Endometrial microvascular endothelial cells (primary cell): ENCODE data around the gene LONP2. TPM values are rescaled to one million over a fixed set of nuclear protein-coding genes. Genes with fewer than 3 reads are reported as not detected.
"Not testable (repeated sequence)": the region's sequence is repeated elsewhere in the genome, so short reads cannot be mapped to it uniquely, and the experiment has no call there.

Source experiments
- in situ Hi-C: cut with HindIII; loops from 2 replicates; pipeline ENCODE4 v1.10.0; 2017; ENCODE audit warnings: low sequenced_read_pairs, low pct_unique_long_range_greater_than_20kb; ENCODE audit errors: inconsistent ontology term
- total RNA-seq: library from RNA; depleted of rRNA; stranded (reverse); fragments of >200 nt; gene quantifications from one replicate; pipeline ENCODE4 v1.2.3, GENCODE V29; 2015; ENCODE audit errors: inconsistent ontology term

Gene LONP2
- total RNA-seq, 1 donor from 2014 or later = 35.2 TPM

DNA sequence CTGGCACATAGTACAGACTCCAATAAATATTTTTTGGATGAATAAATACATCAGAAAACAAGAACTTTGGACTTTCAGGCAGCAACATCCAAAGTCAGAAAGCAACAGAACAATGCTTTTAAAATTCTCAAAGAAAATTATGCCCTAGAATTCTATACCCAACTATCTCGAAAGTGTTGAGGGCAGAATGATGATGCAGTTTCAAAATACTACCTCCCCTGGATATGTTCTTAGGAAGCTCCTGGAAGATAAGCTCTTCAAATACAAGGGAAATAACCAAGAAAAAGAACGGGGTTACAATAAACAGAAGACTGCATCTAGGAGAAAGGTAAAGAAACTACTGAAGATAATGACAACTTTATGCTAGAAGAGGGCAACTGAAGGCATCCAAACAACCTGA lies 130.2 kb downstream of the LONP2 start:
- in situ Hi-C loops = no loop called here

DNA sequence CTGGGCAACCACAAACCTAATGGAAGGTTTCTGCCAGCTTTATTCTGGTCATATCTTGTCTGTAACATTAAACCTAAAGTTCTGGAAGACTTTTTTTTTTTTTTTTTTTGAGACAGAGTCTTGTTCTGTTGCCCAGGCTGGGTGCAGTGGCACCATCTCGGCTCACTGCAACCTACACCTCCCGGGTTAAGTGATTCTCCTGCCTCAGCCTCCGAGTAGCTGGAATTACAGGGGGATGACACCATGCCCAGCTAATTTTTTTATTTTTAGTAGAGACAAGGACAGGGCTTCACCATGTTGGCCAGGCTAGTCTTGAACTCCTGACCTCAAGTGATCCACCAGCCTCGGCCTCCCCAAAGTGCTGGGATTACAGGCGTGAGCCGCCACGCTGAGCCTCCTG lies 133.2 kb downstream of the LONP2 start:
- in situ Hi-C loops = not testable (repeated sequence)

DNA sequence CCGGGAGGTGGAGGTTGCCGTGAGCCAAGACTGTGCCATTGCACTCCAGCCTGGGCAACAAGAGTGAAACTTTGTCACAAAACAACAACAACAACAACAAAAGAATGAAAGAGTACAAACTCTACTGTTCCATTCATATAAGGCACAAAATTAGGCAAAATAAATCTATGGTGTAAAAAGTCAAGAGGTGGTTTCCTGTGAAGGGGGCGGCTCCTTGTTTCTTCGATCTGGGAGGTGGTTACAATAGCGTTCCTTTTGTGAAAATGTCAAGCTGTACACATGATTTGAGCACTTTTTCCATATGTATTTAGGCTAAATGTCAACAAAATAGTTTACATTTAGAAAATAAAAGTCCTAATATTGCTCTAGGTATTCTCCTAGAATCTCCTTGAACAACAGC lies 134.2 kb downstream of the LONP2 start:
- in situ Hi-C loops = no loop called here

DNA sequence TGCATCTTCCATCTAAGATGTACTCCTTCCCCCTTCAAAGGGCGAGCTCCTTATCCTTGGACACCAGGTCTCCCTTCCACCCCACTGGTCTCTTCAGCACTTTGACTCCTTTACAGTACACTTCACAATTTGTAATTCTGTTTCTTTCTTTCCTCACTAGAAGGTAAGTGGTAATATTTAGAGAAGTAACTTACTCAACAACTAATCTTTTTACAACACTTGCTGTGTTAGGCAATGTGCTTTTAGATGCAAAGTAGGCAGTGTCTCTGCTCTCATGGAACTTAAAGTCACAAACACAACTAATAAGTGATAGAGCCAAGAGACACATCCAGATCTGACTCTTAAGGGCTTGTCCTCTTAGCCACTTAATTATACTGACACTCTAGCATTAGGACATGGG lies 134.7 kb downstream of the LONP2 start:
- in situ Hi-C loops = no loop called here

DNA sequence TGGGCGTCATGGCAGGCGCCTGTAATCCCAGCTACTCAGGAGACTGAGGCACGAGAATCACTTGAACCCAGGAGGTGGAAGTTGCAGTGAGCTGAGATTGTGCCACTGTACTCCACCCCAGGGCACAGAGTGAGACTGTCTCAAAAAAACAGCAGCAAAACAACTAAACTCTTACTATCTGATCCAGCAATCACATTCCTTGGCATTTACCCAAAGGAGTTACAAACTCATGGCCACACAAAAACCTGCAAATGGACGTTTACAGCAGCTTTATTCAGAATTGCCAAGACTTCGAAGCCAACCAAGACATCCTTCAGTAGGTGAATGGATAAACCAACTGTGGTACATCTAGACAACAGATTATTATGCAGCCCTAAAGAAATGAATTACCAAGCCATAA lies 137.1 kb downstream of the LONP2 start:
- in situ Hi-C loops = no loop called here

DNA sequence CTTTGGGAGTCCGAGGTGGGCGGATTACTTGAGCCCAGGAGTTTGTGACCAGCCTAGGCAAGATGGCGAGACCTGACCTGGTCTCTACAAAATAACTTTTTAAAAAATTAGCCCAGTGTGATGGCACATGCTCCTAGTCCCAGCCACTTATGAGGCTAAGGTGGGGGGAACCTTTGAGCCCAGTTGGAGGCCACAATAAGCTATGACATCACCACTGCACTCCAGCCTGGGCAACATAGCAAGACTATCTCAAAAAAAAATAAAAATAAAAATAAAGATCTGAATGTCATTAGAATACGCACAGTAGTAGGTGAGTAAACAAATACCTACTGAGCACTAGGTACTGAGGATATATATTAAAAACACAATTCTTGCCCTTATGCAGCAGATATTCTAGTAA lies 138.0 kb downstream of the LONP2 start:
- in situ Hi-C loops = no loop called here

DNA sequence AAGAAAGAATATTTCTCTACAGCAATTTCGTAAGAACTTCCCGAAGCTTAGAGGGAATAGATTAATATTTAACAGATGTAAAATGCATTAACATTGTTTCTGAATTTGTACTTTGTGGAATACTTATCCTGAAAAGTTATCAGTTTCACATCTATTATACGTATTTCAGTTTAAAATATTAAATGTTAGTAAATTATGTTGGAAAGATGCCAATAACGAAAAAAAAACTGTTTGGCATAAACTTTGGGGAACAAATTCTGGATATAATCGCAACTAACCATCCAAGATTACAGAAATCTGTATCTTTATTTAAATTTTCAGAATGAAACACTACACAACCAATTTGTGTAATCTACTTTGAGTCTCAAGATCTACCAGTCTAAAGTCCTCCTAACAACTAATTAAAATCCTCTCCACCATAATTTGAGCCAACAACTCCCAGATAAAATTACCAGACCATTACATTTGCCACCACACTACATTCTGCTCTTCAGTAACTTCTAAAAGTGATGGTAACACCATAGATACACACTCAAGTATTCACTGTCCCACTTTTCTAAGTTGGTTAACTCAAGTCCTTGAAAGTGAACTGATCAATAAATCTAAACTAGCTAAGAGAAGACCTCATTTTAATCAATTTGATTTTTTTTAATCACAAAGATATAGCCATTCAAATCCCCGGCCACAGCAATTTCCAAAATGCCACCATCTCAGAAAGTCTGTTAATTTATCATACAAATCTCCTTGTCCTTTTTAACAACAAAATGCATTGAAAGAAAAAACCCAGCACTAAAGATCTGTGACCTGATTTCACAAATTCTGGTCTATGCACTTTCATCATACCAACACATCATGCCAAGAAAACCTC lies 139.1 kb downstream of the LONP2 start:
- in situ Hi-C loops = no loop called here

DNA sequence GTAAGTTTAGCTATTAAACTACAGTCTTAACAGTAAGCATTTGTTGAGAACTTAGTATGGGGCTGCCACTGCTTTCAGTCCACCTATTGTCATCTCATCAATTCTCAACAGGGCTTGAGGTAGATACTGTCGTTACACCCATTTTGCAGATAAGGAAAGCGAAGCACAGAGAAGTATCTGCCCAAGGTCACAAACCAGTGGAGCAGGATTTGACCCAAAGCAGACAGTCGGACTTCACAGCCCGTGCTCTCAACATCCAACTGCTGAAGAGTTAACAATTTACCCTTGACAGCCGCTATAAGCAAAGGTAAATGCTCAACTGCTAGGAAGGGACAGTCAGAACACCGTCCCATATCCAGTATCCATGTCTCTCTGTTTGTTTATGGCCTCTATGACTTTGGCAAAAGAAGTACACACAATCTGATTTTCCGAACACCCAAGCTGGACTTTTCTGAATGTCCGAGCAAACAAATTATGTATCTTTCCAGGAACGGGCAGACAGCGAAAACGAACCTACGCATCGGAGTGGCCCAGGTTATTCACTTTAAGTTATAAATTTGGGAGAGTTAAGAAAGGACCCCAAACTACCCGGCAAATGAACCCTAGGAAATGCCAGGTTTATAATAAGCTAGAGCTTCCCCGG lies 139.9 kb downstream of the LONP2 start:
- in situ Hi-C loops = no loop called here

DNA sequence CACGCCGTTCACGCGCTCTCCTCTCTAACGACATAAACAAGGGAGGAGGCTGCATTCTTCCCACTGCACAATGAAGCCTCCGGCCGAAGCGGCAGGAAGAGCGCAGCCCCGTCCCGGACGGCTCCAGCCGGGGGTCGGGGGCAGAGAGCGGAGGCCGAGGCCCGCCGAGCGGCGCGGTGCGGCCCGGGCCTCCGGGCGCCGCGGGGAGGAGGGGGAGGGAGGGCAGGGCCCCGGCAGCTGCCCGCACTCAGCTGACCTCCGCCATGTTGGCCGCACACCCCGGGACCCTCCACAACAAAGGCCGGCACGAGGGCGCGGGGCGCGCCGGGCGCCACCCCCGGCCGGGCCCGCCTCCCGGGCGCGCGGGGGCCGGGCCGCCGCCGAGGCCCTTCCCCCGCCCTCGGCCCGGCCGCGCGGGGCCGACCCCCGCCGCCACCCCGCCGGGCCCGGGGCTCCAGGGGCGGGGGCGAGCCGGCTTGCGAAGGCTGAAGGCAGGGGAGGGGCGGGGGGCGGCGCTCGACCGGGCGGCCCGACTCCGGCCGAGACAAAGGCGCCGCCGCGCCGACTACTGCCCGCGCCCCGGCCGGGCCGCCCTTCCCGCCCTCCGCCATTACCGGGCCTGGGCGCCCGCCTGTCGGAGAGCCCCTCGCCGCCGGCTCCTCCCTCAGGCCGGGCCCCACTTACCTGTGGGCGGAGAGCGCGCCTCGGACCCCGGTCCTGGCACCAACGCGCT lies 140.6 kb downstream of the LONP2 start:
- in situ Hi-C loops = no loop called here

DNA sequence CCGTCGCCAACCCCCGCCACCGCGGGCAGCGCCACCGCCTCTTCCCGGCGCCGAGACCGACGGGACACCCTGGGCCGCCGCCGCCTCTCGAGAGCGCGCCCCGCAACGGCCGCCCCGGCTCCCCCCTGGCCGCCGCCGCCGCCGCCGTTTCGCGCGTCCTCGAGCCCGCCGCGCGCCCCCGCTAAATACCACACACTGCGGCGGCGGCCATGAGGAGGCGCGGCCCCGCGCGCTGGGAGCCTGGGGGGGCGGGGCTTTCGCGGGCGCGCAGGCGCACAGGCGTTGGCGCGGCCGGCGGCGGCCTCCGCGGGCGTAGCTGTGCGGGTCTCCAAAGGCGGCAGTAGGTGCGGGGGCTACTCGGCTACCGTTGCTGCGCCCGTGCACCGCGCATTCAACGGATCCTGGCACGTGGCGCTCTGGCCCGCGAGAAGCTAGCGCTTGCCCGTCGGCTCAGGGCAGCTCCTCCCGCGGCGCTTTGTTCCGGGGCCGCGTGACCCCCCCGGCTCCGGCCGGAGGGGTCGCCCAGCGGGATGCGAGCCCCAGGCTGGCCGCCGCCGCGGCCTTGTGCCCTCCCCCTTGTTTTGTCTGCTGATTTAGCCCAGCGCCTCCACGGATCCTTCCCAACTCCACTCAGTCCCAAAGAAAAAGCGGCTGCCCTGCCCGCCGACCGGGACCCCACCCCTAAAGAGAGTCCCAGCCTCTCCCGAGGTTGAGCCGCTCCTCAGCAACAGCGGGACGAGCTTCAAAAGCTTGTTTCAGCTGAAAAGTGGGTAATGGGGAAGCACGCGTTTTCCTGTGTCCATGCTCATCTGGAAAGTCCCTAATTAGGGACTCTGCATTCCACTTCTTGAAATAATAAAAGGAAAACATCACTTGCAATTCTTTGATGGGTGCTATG lies 141.4 kb downstream of the LONP2 start, which contains the start of gene SIAH1:
Gene SIAH1, minus strand, starts transcription at position 161 of the 898 bp plus-strand sequence. CDS start 22,985 bp downstream, outside the sequence.
- in situ Hi-C loops = no loop called here

DNA sequence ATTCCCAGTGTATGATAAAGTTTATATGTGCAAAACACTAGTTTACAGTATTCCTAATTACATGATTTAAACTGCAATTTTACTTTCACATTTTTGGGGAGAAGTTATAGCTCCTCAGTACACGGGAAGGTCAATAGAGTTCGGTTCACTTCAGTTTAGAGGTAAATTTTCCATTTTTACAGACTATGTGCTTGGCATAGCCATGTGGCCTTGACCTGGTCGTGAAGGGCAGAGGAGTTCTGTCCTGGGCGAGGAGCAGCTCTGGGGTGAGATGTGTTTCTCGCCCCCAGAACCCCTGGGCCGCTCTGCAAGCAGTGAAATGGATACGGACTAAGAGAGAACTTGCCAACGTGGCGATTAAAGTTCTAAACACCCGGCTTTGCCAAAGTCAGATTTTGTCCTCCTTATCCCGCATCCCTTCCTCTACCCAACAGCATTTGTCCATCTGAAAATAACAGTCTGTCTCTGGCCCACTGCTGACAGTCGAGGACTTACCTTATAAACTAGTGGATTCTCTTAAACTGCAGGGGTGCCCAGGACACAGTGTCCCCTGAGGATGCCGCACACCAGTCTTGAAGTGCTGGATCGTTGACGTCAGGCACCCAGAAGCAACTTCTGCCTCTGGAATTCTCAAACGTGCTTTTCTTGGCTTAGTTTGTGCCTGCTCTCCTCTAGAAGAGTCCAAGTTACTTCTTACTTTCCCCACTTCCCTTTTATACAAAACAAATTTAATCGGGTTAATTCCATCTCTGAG lies 142.6 kb downstream of the LONP2 start:
- in situ Hi-C loops = no loop called here

DNA sequence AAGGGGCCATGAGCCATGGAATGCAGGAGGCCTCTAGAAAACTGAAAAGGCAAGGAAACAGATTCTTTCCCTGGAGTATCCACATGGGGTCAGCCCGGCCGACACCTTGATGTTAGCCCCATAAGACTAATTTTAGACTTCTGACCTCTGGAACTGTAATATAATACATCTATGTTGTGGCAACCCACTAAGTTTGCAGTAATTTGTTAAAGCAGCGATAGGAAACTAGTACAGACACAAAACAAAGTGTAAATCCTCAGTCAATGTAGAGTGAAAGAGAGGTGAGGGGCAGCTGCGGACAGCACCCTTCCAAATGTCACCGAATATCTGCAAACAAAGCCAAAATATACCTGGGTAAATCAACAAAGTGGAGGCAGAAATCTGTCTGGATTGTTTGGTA lies 148.3 kb downstream of the LONP2 start:
- in situ Hi-C loops = no loop called here

DNA sequence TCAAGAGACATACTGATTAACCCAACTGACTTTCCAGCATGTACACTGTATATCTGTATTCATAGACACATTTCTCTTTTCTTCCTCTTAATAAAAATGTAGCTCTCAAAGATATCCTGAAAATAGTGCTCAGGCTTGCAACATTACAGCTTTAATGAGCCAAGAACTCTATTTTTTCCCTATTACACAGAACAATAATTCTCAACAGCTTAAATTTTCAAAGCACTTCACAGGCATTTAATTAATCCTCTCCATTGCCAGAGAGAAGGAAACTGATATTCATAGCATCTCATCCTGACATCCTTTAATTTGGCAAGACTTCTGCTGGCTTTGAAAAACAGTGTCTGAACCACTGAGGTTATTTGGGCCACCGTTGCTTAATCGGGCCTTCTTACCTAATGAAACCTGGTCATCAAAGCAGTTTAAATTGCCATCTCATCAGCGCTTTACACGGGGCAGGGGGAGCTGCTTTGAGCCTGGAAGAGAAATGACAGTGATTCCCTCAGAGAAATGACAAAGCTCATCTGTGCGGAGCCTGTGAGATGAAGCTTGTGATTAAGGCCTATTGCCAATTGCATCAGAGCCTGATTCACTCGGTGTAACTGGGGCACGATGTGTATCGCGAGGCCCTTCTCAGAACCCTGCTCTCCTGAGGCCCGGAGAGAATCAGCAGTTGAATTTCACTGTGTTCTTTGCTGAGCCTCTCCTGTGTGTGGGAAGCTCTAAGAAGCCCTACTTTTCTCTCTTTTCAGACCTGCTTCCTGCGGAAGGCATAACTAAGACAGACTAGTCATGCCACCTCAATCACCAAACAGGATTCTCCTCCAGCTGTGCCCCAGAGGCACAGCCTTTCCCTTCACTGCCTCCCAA lies 149.6 kb downstream of the LONP2 start:
- in situ Hi-C loops = no loop called here

DNA sequence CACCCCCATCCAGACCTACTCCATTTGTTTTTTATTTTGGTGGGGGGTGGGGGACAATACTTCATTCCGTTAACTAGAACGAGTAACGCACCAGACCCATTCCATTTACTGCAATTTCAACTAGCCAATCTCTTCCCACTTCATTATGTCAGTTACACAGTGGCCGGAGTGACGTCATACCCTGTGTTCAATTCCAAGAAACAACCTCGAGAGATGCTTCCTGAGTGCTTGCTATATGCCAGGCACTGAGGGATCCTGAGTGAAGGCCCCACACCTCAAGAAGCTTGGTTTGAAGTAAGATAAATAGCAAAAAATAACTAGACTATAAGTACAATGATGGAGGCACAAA lies 150.2 kb downstream of the LONP2 start:
- in situ Hi-C loops = no loop called here

DNA sequence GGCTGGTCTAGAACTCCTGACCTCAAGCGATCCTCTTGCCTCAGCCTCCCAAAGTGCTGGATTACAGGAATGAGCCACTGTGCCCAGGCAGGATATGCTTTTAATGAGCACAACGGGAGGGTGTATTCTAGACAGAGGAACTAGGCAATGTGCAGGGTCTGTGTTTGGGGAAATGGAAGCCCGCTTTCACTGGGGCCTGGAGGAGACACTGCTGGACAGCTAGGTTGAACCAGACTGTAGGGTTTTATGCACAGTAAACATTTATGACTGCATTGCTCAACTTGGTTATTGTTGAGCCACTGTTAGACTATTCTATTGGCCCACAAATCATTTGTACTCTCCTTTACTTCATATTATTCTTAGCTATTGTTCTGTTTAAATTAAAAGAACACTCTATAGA lies 151.3 kb downstream of the LONP2 start:
- in situ Hi-C loops = no loop called here

DNA sequence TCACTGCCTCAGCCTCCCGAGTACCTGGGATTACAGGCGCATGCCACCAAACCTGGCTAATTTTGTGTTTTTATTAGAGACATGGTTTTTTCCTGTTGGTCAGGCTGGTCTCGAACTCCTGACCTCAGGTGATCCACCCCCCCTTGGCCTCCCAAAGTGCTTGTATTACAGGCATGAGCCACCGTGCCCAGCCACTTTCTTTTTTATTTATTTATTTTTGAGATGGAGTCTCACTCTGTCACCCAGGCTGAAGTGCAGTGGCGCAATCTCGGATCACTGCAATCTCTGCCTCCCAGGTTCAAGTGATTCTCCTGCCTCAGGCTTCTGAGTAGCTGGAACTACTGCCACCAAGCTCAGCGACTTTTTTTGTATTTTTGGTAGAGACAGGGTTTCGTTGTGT lies 158.4 kb downstream of the LONP2 start:
- in situ Hi-C loops = not testable (repeated sequence)

DNA sequence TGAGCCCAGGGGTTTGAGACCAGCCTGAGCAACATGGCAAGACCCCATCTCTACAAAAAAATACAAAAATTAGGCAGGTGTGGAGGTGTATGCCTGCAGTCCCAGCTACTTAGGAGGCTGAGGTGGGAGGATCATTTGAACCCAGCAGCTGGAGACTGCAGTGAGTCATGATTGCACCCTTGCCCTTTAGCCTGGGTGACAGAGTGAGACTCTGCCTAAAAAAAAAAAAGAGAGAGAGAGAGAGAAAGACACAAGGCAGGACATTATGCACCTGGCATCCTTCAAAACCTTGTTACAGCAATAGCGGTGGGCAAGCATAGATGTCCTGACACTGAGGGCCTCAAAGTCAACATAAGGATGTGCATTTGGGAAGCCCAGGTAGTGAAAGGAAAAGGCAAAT lies 161.1 kb downstream of the LONP2 start:
- in situ Hi-C loops = no loop called here
